Measurements from ENCODE around the gene CEP72. TPM values are rescaled to one million over a fixed set of nuclear protein-coding genes. Genes with fewer than 3 reads are reported as not detected.
A peak's percentile ranks its signal among the peaks of the same experiment; 100 is the strongest.

Gene CEP72, protein sequence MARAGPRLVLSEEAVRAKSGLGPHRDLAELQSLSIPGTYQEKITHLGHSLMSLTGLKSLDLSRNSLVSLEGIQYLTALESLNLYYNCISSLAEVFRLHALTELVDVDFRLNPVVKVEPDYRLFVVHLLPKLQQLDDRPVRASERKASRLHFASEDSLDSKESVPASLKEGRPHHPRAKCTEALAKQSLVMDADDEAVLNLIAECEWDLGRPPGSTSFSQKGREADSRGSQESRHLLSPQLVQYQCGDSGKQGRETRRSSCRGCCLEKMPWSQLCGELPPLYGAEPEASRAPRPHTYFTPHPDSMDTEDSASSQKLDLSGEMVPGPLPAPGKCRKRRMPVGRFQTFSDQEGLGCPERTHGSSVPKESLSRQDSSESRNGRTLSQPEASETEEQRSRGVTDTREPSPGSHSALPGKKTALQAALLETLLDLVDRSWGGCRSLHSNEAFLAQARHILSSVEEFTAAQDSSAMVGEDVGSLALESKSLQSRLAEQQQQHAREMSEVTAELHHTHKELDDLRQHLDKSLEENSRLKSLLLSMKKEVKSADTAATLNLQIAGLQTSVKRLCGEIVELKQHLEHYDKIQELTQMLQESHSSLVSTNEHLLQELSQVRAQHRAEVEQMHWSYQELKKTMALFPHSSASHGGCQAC
- 32.4 and 35.7 TPM in 2 replicates for total RNA-seq

- peak; percentile 87 for DNase-seq (ENCODE audit: low spot score)
- intact Hi-C loops (cut with micrococcal nuclease): loop anchor here (1.0 to 10.0 kb wide), 6 partner anchors 81 to 280 kb away; partner anchors contain the start of genes BRD9, EXOC3, TPPP and TRIP13
- no peaks in the 10 kb centered on the region for H3K9me3 Mint-ChIP-seq
- H3K27me3 Mint-ChIP-seq (ENCODE audit: insufficient read depth): no peaks in the 10 kb centered on the region
- H3K27ac Mint-ChIP-seq: peak within 1 kb of the TSS; percentile 90
- peaks cover 14% of the 10 kb centered on the region for H3K36me3 Mint-ChIP-seq (ENCODE audit: low read depth)
- peak within 1 kb of the TSS; percentile 94 for H3K4me3 Mint-ChIP-seq
- H3K4me1 Mint-ChIP-seq (ENCODE audit: low read depth): peaks cover 54% of the 10 kb centered on the region
These were observed at the start of gene CEP72 for GRCh38 chr5:611731-612486. Gene CEP72 (plus strand): TSS chr5:612340. CDS start chr5:612362, 22 bp downstream.

GRCh38 chr5:565782-566440 is 46.2 kb upstream of the CEP72 start:
- Mint-ChIP-seq H3K4me3 (no peak overlapping the region), H3K27me3 (ENCODE audit: insufficient read depth) (peaks cover 9% of the 10 kb centered on the region), H3K27ac (no peak overlapping the region), H3K4me1 (ENCODE audit: low read depth) (no peaks in the 10 kb centered on the region), H3K36me3 (ENCODE audit: low read depth) (no peaks in the 10 kb centered on the region), H3K9me3 (no peaks in the 10 kb centered on the region)
- intact Hi-C loops (cut with micrococcal nuclease): no loop called here
- no peak for DNase-seq (ENCODE audit: low spot score)

DNA sequence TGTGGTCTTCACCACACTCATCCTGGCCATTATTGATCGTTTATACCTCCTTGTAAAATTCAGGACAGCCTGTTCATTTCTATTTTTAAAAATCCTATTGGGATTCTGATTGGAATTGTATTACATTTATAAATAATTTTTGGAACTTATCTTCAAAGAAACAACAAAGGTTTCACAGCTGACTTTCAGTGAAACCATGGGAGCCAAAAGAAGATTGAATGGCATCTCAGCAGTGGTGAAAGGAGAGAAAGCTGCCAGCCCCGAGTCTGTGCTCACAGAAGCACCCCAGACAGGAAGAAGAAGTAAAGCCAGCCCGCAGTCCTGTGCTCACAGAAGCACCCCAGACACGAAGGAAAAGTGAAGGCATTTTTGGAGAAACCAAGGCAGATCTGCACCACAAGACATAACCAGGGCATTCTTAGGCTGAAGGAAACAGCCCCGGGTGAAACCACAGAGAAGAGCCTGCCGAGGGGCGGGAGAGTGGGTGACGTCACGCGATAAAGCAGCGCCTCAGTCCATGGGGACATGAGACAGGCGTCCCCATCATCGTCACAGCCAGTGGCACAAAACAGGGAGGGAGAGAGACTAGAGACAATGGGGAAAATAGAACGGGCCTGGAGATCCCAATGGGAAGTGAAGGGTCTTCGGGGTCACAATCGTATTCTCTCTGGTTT is 45.4 kb upstream of the CEP72 start:
- Mint-ChIP-seq H3K4me1 (ENCODE audit: low read depth) (no peaks in the 10 kb centered on the region), H3K9me3 (no peaks in the 10 kb centered on the region), H3K36me3 (ENCODE audit: low read depth) (no peaks in the 10 kb centered on the region), H3K27me3 (ENCODE audit: insufficient read depth) (peaks cover 9% of the 10 kb centered on the region), H3K4me3 (no peak overlapping the region), H3K27ac (no peak overlapping the region)
- intact Hi-C loops (cut with micrococcal nuclease): no loop called here
- DNase-seq (ENCODE audit: low spot score): no peak

DNA sequence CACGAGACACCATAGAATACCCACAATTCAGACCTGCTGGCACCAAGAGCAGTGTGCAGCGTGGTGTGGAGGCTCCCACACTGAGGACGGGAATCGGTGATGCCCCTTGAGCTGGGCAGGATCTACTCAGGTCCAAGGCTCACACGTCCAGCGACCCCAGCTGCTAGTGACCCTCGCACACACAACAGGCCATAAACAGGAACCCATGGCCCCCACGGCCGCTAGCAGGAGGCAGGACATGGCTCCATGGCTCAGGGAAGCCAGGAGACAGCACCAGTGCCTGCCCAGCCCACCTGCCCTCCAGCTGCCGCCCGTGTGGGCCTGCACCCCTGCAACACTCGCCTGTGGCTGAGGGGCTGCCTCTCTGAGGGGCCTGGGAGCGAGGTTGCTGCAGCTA is 44.5 kb upstream of the CEP72 start:
- no peak overlapping the region for H3K4me3 Mint-ChIP-seq
- no peaks in the 10 kb centered on the region for H3K4me1 Mint-ChIP-seq (ENCODE audit: low read depth)
- no peaks in the 10 kb centered on the region for H3K36me3 Mint-ChIP-seq (ENCODE audit: low read depth)
- no peak overlapping the region for H3K27ac Mint-ChIP-seq
- H3K9me3 Mint-ChIP-seq: no peaks in the 10 kb centered on the region
- no peak for DNase-seq (ENCODE audit: low spot score)
- peaks cover 11% of the 10 kb centered on the region for H3K27me3 Mint-ChIP-seq (ENCODE audit: insufficient read depth)
- intact Hi-C loops (cut with micrococcal nuclease): no loop called here

DNA sequence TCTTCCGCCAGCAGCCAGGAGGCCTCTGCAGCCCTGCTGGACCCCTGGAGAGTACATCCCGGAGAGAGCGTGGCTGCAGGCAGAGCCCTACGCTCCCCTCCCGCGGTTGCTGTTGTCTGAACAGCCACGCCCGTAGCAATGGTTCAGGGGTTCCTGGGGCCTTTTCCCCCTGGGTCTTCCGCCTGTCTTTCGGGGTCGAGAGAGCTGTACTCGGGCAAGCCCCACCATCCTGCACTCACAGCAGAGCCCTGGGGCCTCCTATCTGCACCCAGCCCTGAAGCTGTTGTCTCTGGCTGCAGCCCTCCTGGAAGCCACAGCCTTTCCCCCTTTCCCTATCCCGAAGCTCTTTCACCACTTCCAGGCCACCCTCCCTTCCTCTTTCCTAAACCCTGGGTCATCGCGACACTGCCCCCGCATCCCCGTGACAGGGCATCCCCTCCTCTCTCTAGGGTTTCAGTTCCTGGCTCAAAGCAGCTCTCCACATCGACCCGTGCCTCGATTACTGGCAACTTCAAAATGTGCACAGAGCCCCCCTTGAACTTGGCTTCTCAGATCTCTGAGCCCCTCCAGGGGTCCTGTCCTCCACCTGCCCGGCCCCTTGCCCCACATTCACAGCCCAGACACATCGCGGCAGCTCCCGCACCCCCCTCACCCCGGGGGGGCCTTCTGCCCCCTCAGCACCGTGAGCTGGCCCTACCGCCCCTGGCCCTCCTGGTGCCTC is 43.9 kb upstream of the CEP72 start:
- Mint-ChIP-seq H3K9me3 (no peaks in the 10 kb centered on the region), H3K27me3 (ENCODE audit: insufficient read depth) (peaks cover 11% of the 10 kb centered on the region), H3K4me3 (no peak overlapping the region), H3K4me1 (ENCODE audit: low read depth) (no peaks in the 10 kb centered on the region), H3K36me3 (ENCODE audit: low read depth) (no peaks in the 10 kb centered on the region), H3K27ac (no peak overlapping the region)
- no peak for DNase-seq (ENCODE audit: low spot score)
- intact Hi-C loops (cut with micrococcal nuclease): no loop called here

- no peak for DNase-seq (ENCODE audit: low spot score)
- Mint-ChIP-seq H3K27me3 (ENCODE audit: insufficient read depth) (peaks cover 11% of the 10 kb centered on the region), H3K9me3 (no peaks in the 10 kb centered on the region), H3K36me3 (ENCODE audit: low read depth) (no peaks in the 10 kb centered on the region), H3K4me3 (no peak overlapping the region), H3K4me1 (ENCODE audit: low read depth) (no peaks in the 10 kb centered on the region), H3K27ac (no peak overlapping the region)
- intact Hi-C loops (cut with micrococcal nuclease): no loop called here
These were observed 43.3 kb upstream of the CEP72 start for GRCh38 chr5:568809-569208.

DNA sequence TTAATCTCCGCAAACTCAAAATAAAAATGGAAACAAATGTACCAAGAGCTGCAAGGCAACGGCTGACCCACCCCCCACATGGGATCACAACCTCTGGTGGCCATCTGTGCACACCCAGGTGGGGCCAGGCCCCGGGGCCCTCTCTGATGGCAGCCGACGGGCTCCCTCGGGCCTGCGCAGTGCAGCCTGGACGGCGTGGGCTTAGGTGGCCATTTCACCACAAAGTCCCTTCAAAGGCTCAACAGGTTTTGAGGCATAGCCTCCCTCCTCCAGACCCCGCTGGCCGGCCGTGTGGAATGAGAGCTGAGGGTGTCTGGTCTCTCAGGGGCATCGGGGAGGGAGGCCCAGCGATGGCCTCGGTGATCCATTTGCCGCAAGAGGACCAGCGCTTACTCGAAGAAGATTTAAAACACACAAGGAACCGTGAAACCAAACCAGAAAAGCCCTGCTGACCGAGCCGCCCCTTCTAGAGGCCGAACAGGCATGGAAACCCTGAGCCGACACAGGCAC is 42.7 kb upstream of the CEP72 start:
- Mint-ChIP-seq H3K27ac (no peak overlapping the region), H3K4me1 (ENCODE audit: low read depth) (no peaks in the 10 kb centered on the region), H3K27me3 (ENCODE audit: insufficient read depth) (peaks cover 11% of the 10 kb centered on the region), H3K36me3 (ENCODE audit: low read depth) (no peaks in the 10 kb centered on the region), H3K9me3 (no peaks in the 10 kb centered on the region), H3K4me3 (no peak overlapping the region)
- intact Hi-C loops (cut with micrococcal nuclease): no loop called here
- DNase-seq (ENCODE audit: low spot score): no peak

- peaks cover 15% of the 10 kb centered on the region for H3K27me3 Mint-ChIP-seq (ENCODE audit: insufficient read depth)
- no peak overlapping the region for H3K4me3 Mint-ChIP-seq
- intact Hi-C loops (cut with micrococcal nuclease): no loop called here
- DNase-seq (ENCODE audit: low spot score): no peak
- H3K36me3 Mint-ChIP-seq (ENCODE audit: low read depth): no peaks in the 10 kb centered on the region
- no peaks in the 10 kb centered on the region for H3K9me3 Mint-ChIP-seq
- no peak overlapping the region for H3K27ac Mint-ChIP-seq
- no peaks in the 10 kb centered on the region for H3K4me1 Mint-ChIP-seq (ENCODE audit: low read depth)
These were observed 42.2 kb upstream of the CEP72 start for GRCh38 chr5:569868-570361.

GRCh38 chr5:570446-570845 is 41.7 kb upstream of the CEP72 start:
- H3K27me3 Mint-ChIP-seq (ENCODE audit: insufficient read depth): peaks cover 15% of the 10 kb centered on the region
- no peaks in the 10 kb centered on the region for H3K4me1 Mint-ChIP-seq (ENCODE audit: low read depth)
- intact Hi-C loops (cut with micrococcal nuclease): no loop called here
- H3K27ac Mint-ChIP-seq: no peak overlapping the region
- no peak for DNase-seq (ENCODE audit: low spot score)
- H3K9me3 Mint-ChIP-seq: no peaks in the 10 kb centered on the region
- no peaks in the 10 kb centered on the region for H3K36me3 Mint-ChIP-seq (ENCODE audit: low read depth)
- H3K4me3 Mint-ChIP-seq: no peak overlapping the region

DNA sequence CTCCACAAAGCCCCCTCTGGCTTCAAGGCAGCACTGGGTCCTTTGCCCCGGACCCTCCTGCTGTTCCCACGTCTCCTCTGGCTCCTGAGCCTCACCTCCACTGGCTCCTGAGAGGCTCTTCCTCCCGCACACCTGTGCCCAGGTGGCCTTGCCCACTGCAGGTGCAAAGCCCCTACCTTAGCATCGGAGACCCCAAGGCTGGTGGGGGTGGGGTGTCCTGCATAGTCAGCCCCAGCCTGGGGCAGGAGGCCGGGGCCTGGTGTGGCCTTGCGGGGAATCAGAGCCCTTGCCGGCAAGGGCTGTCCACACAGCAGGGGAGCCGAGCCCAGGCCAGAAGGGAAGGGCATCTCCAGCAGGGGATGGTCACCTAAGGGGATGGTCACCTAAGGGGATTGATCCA is 41.3 kb upstream of the CEP72 start:
- Mint-ChIP-seq H3K9me3 (peaks cover 2% of the 10 kb centered on the region), H3K4me1 (ENCODE audit: low read depth) (no peaks in the 10 kb centered on the region), H3K27ac (no peak overlapping the region), H3K4me3 (no peak overlapping the region), H3K36me3 (ENCODE audit: low read depth) (no peaks in the 10 kb centered on the region), H3K27me3 (ENCODE audit: insufficient read depth) (peaks cover 16% of the 10 kb centered on the region)
- intact Hi-C loops (cut with micrococcal nuclease): no loop called here
- DNase-seq (ENCODE audit: low spot score): no peak

DNA sequence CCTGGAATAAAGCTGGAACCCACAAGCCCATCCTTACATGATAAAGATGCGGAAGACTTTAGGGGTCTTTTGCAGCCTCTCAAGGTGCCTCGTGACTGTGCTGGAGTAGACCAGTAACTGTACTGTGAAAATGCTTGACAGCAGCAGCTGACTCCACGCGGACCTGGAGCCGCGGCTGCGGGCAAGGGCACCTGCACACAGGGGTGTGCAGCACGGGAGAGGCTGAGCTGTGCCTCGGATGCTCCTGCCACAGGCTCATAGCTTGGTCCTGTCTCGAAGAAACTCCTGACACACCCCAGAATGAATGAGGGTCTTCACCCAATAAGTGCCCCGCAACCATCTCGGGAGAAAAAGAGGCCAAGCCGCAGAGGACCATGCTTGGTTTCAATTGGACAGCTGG is 40.3 kb upstream of the CEP72 start:
- H3K4me1 Mint-ChIP-seq (ENCODE audit: low read depth): no peaks in the 10 kb centered on the region
- H3K4me3 Mint-ChIP-seq: no peak overlapping the region
- intact Hi-C loops (cut with micrococcal nuclease): no loop called here
- peaks cover 12% of the 10 kb centered on the region for H3K27me3 Mint-ChIP-seq (ENCODE audit: insufficient read depth)
- H3K9me3 Mint-ChIP-seq: peaks cover 3% of the 10 kb centered on the region
- H3K27ac Mint-ChIP-seq: no peak overlapping the region
- no peaks in the 10 kb centered on the region for H3K36me3 Mint-ChIP-seq (ENCODE audit: low read depth)
- DNase-seq (ENCODE audit: low spot score): no peak

All from activated T-helper 1 cell treated with anti-CD3 and anti-CD28 coated beads, Interleukin-12 subunit alpha, Interleukin-12 subunit beta, Interleukin-2, Interleukin-4 antibody, amounts not matched to agents 30 ng/mL and 10 ng/mL and 1 ng/mL, durations not matched to agents 14 hours and 24 hours and 36 hours (primary cell).